Endothelial cell of umbilical vein (primary cell): ENCODE measurements around the gene TSPAN14. TPM values are rescaled to one million over a fixed set of nuclear protein-coding genes. Genes with fewer than 3 reads are reported as not detected.

ENCODE experiments used
- BruUV-seq: library from RNA; stranded (reverse); fragments of 400-500 nt; replicated peaks from 2 replicates; lab custom pipeline; 2021; lab: Mats Ljungman, UMichigan
- CTCF ChIA-PET: fragments of 300-600, 350-600 bp; sonication (Branson Sonifier 250); formaldehyde crosslinking; loops from one replicate; lab custom pipeline; 2021; ENCODE audit warnings: antibody characterized with exemption, inconsistent platforms; lab: Charles Lee
- POLR2A ChIA-PET: fragments of 300-600, 350-600 bp; sonication (Branson Sonifier 250); formaldehyde crosslinking; loops from one replicate; lab custom pipeline; 2021; ENCODE audit warnings: antibody characterized with exemption, inconsistent platforms; lab: Charles Lee
- DNase-seq: peaks from one replicate; pipeline ENCODE4 v3.0.0-alpha.2; 2011; ENCODE audit warnings: low read depth, low spot score
- FAIRE-seq: peaks from 2 replicates; lab custom pipeline; 2011; peaks lifted over from hg19 to GRCh38; lab: Jason Lieb, UNC
- H2AFZ ChIP-seq: 2 replicates; pipeline ENCODE4 v1.6.0; 2012; ENCODE audit warnings: low read depth, low read length, control low read depth, inconsistent platforms
- H3K27ac ChIP-seq: 2 replicates; pipeline ENCODE4 v1.5.1; 2011; ENCODE audit warnings: low read depth, mild to moderate bottlenecking, control low read depth, low read length, moderate library complexity; ENCODE audit not compliant: insufficient read depth
- H3K27me3 ChIP-seq, 2 experiments: 2 replicates each; pipeline versions ENCODE4 v1.6.0 to v1.6.1; 2011; ENCODE audit warnings: low read length in 2 of 2, mixed read lengths in 1 of 2; ENCODE audit not compliant: control insufficient read depth in 2 of 2, insufficient read depth in 2 of 2
- H3K36me3 ChIP-seq, 2 experiments: 2 replicates in 1 of 2; 3 replicates in 1 of 2; pipeline ENCODE4 v1.5.1; 2011; ENCODE audit warnings: low read length in 2 of 2, mild to moderate bottlenecking in 1 of 2, moderate library complexity in 1 of 2; ENCODE audit not compliant: control insufficient read depth in 2 of 2, insufficient read depth in 2 of 2; ENCODE audit errors: extremely low read depth in 1 of 2
- H3K4me1 ChIP-seq: 3 replicates; pipeline ENCODE4 v1.5.1; 2011; ENCODE audit warnings: mild to moderate bottlenecking, low read length; ENCODE audit not compliant: control insufficient read depth, insufficient read depth; ENCODE audit errors: extremely low read depth
- H3K4me2 ChIP-seq: 2 replicates; pipeline ENCODE4 v1.6.1; 2011; ENCODE audit warnings: low read length, control low read depth, mixed read lengths; ENCODE audit not compliant: insufficient read depth
- H3K4me3 ChIP-seq, 3 experiments: fragments of 200-600 bp in 1 of 3; sonication (generic), shearing (Covaris generic) in 1 of 3; replicated peaks in 1 of 3; 2 replicates each; pipeline ENCODE4 v1.5.1; 2011 to 2016; ENCODE audit warnings: control low read depth in 3 of 3, low read length in 3 of 3, mild to moderate bottlenecking in 2 of 3, inconsistent platforms in 1 of 3, low read depth in 1 of 3, moderate library complexity in 1 of 3; ENCODE audit not compliant: insufficient read depth in 1 of 3
- H3K79me2 ChIP-seq: 2 replicates; pipeline ENCODE4 v1.6.0; 2012; ENCODE audit warnings: low read length, inconsistent platforms; ENCODE audit not compliant: control insufficient read depth, insufficient read depth
- H3K9ac ChIP-seq: replicated peaks from 2 replicates; pipeline ENCODE3; 2011; ENCODE audit warnings: low read length, control low read depth; ENCODE audit not compliant: insufficient read depth; ENCODE audit errors: extremely low read depth
- H3K9me1 ChIP-seq: replicated peaks from 3 replicates; pipeline ENCODE4 v1.6.0; 2011; ENCODE audit warnings: mild to moderate bottlenecking, low read length; ENCODE audit not compliant: control insufficient read depth, insufficient read depth; ENCODE audit errors: extremely low read depth
- H3K9me3 ChIP-seq: replicated peaks from 2 replicates; pipeline ENCODE4 v1.5.1; 2012; ENCODE audit warnings: low read length, inconsistent platforms; ENCODE audit not compliant: control insufficient read depth, insufficient read depth
- H4K20me1 ChIP-seq: replicated peaks from 2 replicates; pipeline ENCODE3; 2011; ENCODE audit warnings: mild to moderate bottlenecking, low read length; ENCODE audit not compliant: control insufficient read depth, insufficient read depth; ENCODE audit errors: extremely low read depth
- EZH2 ChIP-seq: IDR thresholded peaks from 2 replicates; pipeline ENCODE4 v1.6.1; 2012; ENCODE audit warnings: borderline replicate concordance, low read depth, mild to moderate bottlenecking, moderate library complexity, low read length, inconsistent platforms; ENCODE audit not compliant: severe bottlenecking
- GATA2 ChIP-seq: IDR thresholded peaks from 2 replicates; pipeline ENCODE4 v1.7.0; 2011; ENCODE audit warnings: low read depth, mild to moderate bottlenecking, moderate library complexity, mixed read lengths, low read length; ENCODE audit not compliant: insufficient read length, insufficient read depth
- JUN ChIP-seq: IDR thresholded peaks from 2 replicates; pipeline ENCODE4 v1.6.1; 2011; ENCODE audit warnings: borderline replicate concordance, low read depth; ENCODE audit not compliant: insufficient read length, insufficient read depth
- MYC ChIP-seq: IDR thresholded peaks from one replicate; pipeline ENCODE4 v1.6.1; 2011; ENCODE audit warnings: mild to moderate bottlenecking, low read depth, low read length
- POLR2A ChIP-seq: IDR thresholded peaks from 2 replicates; pipeline ENCODE4 v1.6.1; 2012; ENCODE audit warnings: low read depth, mild to moderate bottlenecking, control low read depth, low read length
- dilution Hi-C: fragments of 300-500 bp; cut with MboI; formaldehyde crosslinking; loops from one replicate; pipeline ENCODE4 v1.15.0; 2019; ENCODE audit warnings: low sequenced_read_pairs; ENCODE audit not compliant: extremely low pct_ligation_motif_present
- intact Hi-C: fragments of 100-400 bp; cut with micrococcal nuclease; formaldehyde crosslinking; loops from one replicate; pipeline ENCODE4 v1.10.0; 2022
- polyA plus RNA-seq, 4 experiments: library from polyadenylated mRNA; depleted of rRNA in 3 of 4; stranded (reverse) in 3 of 4; unstranded in 1 of 4; fragments of >200 nt; gene quantifications; 2 replicates each; pipeline versions ENCODE4 v1.2.1 to v1.2.3, GENCODE V29; 2011 to 2012; ENCODE audit warnings: missing spikeins in 1 of 4
- total RNA-seq: library from RNA; stranded (reverse); gene quantifications from 2 replicates; pipeline ENCODE4 v1.2.3, GENCODE V29; 2021
- TF ChIP-seq, protein P1 (sequence below), 2 donors: IDR thresholded peaks; 1 replicate in 1 of 2; 2 replicates in 1 of 2; pipeline ENCODE4 v1.5.1; 2011; ENCODE audit warnings: low read length in 2 of 2, mild to moderate bottlenecking in 2 of 2, moderate library complexity in 2 of 2, control low read depth in 1 of 2, inconsistent platforms in 1 of 2, low read depth in 1 of 2; ENCODE audit not compliant: insufficient read depth in 1 of 2; ENCODE audit errors: extremely low read depth in 1 of 2

TSPAN14 gene
- total and polyA plus RNA-seq, 2 donors (not counting 3 experiments of a cell fraction or from before 2014, with no cell fraction given), result 210 to 242 TPM

DNA sequence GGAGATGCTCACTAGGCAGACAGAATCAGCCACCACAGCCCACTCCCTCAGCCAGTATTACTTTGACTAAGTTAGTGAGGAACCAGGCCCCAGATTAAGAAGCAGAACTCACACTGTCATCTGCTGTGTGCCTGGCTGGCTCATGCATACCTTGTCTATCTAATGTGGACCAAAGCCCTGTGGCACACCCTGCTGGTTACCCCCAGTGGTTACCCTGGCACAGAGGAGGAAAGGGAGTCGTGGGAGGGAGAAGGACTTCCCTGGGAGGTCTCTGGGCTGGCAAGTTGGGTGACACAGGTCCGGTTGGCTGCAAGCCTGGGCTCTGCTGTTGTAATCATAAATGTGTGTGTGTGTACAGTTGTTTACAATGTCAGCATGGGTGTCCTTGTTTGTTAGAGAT lies 76.1 kb downstream of the TSPAN14 start:
- H3K36me3 ChIP-seq, result no peaks in the 10 kb centered on the region
- H3K4me1 ChIP-seq, result no peaks in the 10 kb centered on the region
- peak; percentile 40 for FAIRE-seq
- H3K27me3 ChIP-seq, result no peaks in the 10 kb centered on the region
- H3K9me3 ChIP-seq, result no peaks in the 10 kb centered on the region
- BruUV-seq, result no TSS peak
- no peak overlapping the region for H2AFZ ChIP-seq
- dilution Hi-C loops (no loop called here), intact Hi-C loops (loop anchor here (1.0 kb wide), 2 partner anchors 86 to 147 kb away; no protein-coding TSS in a partner anchor)
- H3K4me3 ChIP-seq, result no peak overlapping the region
- H3K4me2 ChIP-seq, result no peak overlapping the region
- DNase-seq, result no peak
- no peaks in the 10 kb centered on the region for H4K20me1 ChIP-seq
- TF ChIP-seq EZH2, result no peak
- TF ChIP-seq, protein P1, sequence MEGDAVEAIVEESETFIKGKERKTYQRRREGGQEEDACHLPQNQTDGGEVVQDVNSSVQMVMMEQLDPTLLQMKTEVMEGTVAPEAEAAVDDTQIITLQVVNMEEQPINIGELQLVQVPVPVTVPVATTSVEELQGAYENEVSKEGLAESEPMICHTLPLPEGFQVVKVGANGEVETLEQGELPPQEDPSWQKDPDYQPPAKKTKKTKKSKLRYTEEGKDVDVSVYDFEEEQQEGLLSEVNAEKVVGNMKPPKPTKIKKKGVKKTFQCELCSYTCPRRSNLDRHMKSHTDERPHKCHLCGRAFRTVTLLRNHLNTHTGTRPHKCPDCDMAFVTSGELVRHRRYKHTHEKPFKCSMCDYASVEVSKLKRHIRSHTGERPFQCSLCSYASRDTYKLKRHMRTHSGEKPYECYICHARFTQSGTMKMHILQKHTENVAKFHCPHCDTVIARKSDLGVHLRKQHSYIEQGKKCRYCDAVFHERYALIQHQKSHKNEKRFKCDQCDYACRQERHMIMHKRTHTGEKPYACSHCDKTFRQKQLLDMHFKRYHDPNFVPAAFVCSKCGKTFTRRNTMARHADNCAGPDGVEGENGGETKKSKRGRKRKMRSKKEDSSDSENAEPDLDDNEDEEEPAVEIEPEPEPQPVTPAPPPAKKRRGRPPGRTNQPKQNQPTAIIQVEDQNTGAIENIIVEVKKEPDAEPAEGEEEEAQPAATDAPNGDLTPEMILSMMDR (IDR thresholded peaks at IDR 0.05; ENCODE audit: extremely low read depth in 1 of 2, insufficient read depth in 1 of 2, low read depth in 1 of 2, low read length in 2 of 2), result peak in 1 of 2 donors; percentile 38
- POLR2A ChIA-PET, result interaction anchor here (0.8 kb wide), 1 partner anchor 71 kb away, joined by 4 read pairs; no protein-coding TSS in a partner anchor
- no peak overlapping the region for H3K9ac ChIP-seq
- no peaks in the 10 kb centered on the region for H3K9me1 ChIP-seq
- H3K79me2 ChIP-seq, result no peaks in the 10 kb centered on the region
- no peak overlapping the region for H3K27ac ChIP-seq
- CTCF ChIA-PET, result interaction anchor here (1.2 to 2.5 kb wide), 2 partner anchors 85 to 87 kb away, joined by 3 to 6 read pairs; no protein-coding TSS in a partner anchor

DNA sequence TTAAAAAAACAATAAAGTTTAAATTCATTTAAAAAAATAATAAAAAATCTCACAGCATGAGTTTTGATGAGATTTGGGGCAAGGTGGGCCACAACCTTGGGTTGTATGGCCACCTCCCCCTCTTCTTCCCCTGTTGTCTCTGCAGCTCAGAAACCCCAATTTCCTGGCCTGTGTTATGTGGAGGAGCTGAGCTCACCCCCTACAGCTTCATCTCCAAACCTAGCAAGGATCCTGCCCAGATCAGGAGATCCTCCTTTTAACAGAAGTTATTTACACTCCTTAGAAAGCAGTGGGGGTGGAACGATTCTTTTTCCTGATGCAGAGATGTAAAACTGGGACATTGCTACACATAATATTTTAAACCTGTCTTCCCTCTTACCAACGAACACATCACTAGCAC lies 76.7 kb downstream of the TSPAN14 start:
- ChIA-PET CTCF (interaction anchor here (1.0 to 2.5 kb wide), 4 partner anchors 18 to 87 kb away, joined by 3 to 6 read pairs (median 3); no protein-coding TSS in a partner anchor), POLR2A (interaction anchor here (0.8 kb wide), 1 partner anchor 72 kb away, joined by 4 read pairs; no protein-coding TSS in a partner anchor)
- Histone ChIP-seq H3K9me1 (no peaks in the 10 kb centered on the region), H3K36me3 (no peaks in the 10 kb centered on the region), H4K20me1 (no peaks in the 10 kb centered on the region), H3K27ac (no peak overlapping the region), H3K9me3 (no peaks in the 10 kb centered on the region), H3K79me2 (no peaks in the 10 kb centered on the region), H3K4me2 (no peak overlapping the region), H3K9ac (no peak overlapping the region), H3K27me3 (no peaks in the 10 kb centered on the region), H3K4me1 (peaks cover 4% of the 10 kb centered on the region), H2AFZ (no peak overlapping the region), H3K4me3 (no peak overlapping the region)
- TF ChIP-seq, protein P1 (IDR thresholded peaks at IDR 0.05; ENCODE audit: extremely low read depth in 1 of 2, insufficient read depth in 1 of 2, low read depth in 1 of 2, low read length in 2 of 2), result no peak
- no peak for TF ChIP-seq MYC
- no peak for TF ChIP-seq GATA2
- no peak for TF ChIP-seq EZH2
- no peak for TF ChIP-seq JUN
- TF ChIP-seq POLR2A, result no peak
- no TSS peak for BruUV-seq
- no peak for DNase-seq
- intact Hi-C loops, result loop anchor here (1.0 kb wide), 2 partner anchors 87 to 148 kb away; no protein-coding TSS in a partner anchor
- no peak for FAIRE-seq
- dilution Hi-C loops, result no loop called here
